BLaER1 treated with 17β-estradiol and CSF1 and Interleukin-3, amounts not matched to agents 10 nM and 100 nM (cell line): ENCODE results near the gene MLC1.
A peak's percentile ranks its signal among the peaks of the same experiment; 100 is the strongest.
"Not testable (repeated sequence)": the region's sequence is repeated elsewhere in the genome, so short reads cannot be mapped to it uniquely, and the experiment has no call there.

ENCODE experiments used
- H3K27ac ChIP-seq, 11 experiments: shearing (Covaris generic); formaldehyde crosslinking; 2 replicates each; pipeline ENCODE4 v1.8.1; 2022
- H3K27me3 ChIP-seq, 11 experiments: shearing (Covaris generic); formaldehyde crosslinking; 2 replicates each; pipeline ENCODE4 v1.8.1; 2022
- H3K36me3 ChIP-seq, 11 experiments: shearing (Covaris generic); formaldehyde crosslinking; 2 replicates each; pipeline ENCODE4 v1.8.1; 2022
- H3K4me1 ChIP-seq, 10 experiments: shearing (Covaris generic); formaldehyde crosslinking; 2 replicates each; pipeline ENCODE4 v1.8.1; 2022
- H3K4me2 ChIP-seq, 11 experiments: shearing (Covaris generic); formaldehyde crosslinking; 2 replicates each; pipeline ENCODE4 v1.8.1; 2022
- H3K4me3 ChIP-seq, 10 experiments: shearing (Covaris generic); formaldehyde crosslinking; 2 replicates each; pipeline ENCODE4 v1.8.1; 2022
- H3K9ac ChIP-seq, 11 experiments: shearing (Covaris generic); formaldehyde crosslinking; 2 replicates each; pipeline ENCODE4 v1.8.1; 2022
- H3K9me3 ChIP-seq, 11 experiments: shearing (Covaris generic); formaldehyde crosslinking; replicated peaks in 1 of 11; 2 replicates each; pipeline ENCODE4 v1.8.1; 2022
- H4K20me1 ChIP-seq, 11 experiments: shearing (Covaris generic); formaldehyde crosslinking; 2 replicates each; pipeline ENCODE4 v1.8.1; 2022
- Cebpa-rat ChIP-seq, 11 experiments: shearing (Covaris generic); IDR thresholded peaks; 2 replicates each; pipeline ENCODE4 v1.8.1; 2022

The MLC1 gene

DNA sequence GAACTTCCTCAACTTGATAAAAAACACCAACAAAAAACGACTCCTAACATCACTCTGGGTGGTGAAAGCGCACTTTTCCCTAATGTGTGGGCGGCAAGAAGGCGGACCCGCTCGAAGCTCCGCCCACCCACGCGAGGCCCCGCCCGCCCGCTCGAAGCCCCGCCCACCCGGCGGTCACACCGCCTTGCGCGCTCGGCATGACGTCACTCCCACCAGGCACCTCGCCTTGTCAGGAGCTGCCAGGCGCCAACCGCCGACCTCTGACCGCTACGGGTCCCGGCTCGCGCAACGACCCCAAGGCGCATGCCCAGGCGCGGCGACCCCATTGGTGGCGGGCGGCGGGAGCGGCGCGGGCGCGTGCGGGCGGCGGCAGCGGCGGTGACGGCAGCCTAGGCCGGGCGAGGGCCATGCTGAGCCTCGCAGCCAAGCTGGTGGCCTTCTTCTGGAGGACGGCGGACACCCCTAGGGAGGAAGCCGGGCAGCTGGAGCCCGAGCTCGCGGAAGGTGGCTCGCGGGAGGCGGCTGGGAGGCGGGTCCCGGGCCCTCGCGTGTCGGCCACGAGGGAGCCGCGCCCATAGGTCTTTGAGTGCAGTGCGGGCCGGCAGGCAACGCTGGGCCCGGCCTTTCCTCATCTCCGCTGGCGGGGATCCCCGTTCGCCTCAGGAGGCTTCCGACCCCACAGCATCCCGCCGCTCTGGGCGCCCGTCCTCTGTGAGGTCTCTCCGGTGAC is 4.6 kb upstream of the MLC1 start, which contains the start of gene MOV10L1:
MOV10L1 (plus strand) TSS at position 325 of the 730 bp plus-strand sequence; CDS start at position 408, 83 bp downstream.
- Histone ChIP-seq H4K20me1 (no peaks in the 10 kb centered on the region), H3K4me1 (peaks cover 0 to 4% (median 0%) of the 10 kb centered on the region in 10 experiments; a peak in 10 of 20 replicates), H3K9me3 (peaks cover 0 to 43% (median 37%) of the 10 kb centered on the region in 11 experiments), H3K36me3 (no peaks in the 10 kb centered on the region; a peak in 1 of 22 replicates), H3K4me2 (no peak within 1 kb of the TSS), H3K27me3 (no peaks in the 10 kb centered on the region), H3K4me3 (no peak within 1 kb of the TSS), H3K9ac (no peak within 1 kb of the TSS), H3K27ac (no peak within 1 kb of the TSS)
- TF ChIP-seq Cebpa-rat (IDR thresholded peaks at IDR 0.05) = no peak

- Histone ChIP-seq H3K4me3 (no peak overlapping the region), H4K20me1 (no peaks in the 10 kb centered on the region), H3K36me3 (no peaks in the 10 kb centered on the region; a peak in 1 of 22 replicates), H3K9ac (no peak overlapping the region), H3K4me2 (no peak overlapping the region), H3K27ac (no peak overlapping the region), H3K9me3 (peaks cover 0 to 43% (median 37%) of the 10 kb centered on the region in 11 experiments), H3K4me1 (peaks cover 0 to 10% (median 0%) of the 10 kb centered on the region in 10 experiments; a peak in 11 of 20 replicates), H3K27me3 (no peaks in the 10 kb centered on the region)
- TF ChIP-seq Cebpa-rat (IDR thresholded peaks at IDR 0.05) = no peak
These were observed 4.0 kb upstream of the MLC1 start for GRCh38 chr22:50089231-50089630.

DNA sequence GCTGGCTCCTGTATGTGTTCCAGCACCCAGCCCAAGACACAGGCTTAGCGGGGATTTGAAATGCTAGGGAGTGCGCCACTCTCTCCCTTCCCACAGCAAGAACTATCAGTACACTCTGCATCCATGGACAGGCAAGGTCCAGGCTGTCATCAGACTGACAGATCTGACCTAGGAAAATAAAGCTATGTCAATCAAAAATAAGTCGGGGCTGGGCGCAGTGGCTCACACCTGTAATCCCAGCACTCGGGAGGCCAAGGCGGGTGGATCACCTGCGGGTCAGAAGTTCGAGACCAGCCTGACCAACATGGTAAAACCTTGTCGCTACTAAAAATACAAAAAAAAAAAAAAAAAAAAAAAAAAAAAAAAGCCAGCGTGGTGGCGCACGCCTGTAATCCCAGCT is 2.9 kb upstream of the MLC1 start:
- H3K36me3 ChIP-seq = no peaks in the 10 kb centered on the region; a peak in 1 of 22 replicates
- H3K27me3 ChIP-seq = no peaks in the 10 kb centered on the region
- H3K9me3 ChIP-seq = peaks cover 0 to 43% (median 37%) of the 10 kb centered on the region in 11 experiments
- H4K20me1 ChIP-seq = no peaks in the 10 kb centered on the region
- H3K9ac ChIP-seq = no peak overlapping the region
- no peak overlapping the region for H3K4me3 ChIP-seq
- H3K4me2 ChIP-seq = no peak overlapping the region
- no peak for TF ChIP-seq Cebpa-rat (IDR thresholded peaks at IDR 0.05)
- no peak overlapping the region for H3K27ac ChIP-seq
- H3K4me1 ChIP-seq = peaks cover 0 to 21% (median 0%) of the 10 kb centered on the region in 10 experiments; a peak in 11 of 20 replicates

DNA sequence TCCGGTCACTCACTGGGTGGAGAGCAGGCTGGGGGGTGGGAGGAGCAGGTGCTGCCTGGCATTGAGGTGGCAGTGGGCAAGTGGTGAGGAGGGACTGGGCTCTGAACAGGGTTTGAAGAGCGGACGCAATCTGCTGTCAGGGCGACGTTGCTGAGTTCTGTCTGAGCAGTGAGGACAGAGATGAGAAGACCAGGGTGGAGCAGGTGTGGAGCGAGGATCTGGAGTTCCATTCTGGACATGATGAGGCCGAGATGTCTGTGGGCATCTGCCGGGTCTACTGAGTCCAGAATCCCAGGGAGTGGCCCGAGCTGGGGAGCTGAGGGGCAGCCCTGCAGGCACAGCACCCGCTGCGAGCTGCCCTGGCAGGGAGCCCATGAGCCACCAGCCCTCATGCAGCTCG is 2.4 kb upstream of the MLC1 start:
- peaks cover 0 to 26% (median 0%) of the 10 kb centered on the region in 10 experiments; a peak in 11 of 20 replicates for H3K4me1 ChIP-seq
- no peaks in the 10 kb centered on the region for H3K27me3 ChIP-seq
- H3K9ac ChIP-seq = no peak overlapping the region
- no peak overlapping the region; a peak in 1 of 22 replicates for H3K27ac ChIP-seq
- no peak for TF ChIP-seq Cebpa-rat (IDR thresholded peaks at IDR 0.05)
- H4K20me1 ChIP-seq = no peaks in the 10 kb centered on the region
- H3K36me3 ChIP-seq = no peaks in the 10 kb centered on the region; a peak in 1 of 22 replicates
- no peak overlapping the region; a peak in 1 of 20 replicates for H3K4me3 ChIP-seq
- peaks cover 0 to 43% (median 37%) of the 10 kb centered on the region in 11 experiments for H3K9me3 ChIP-seq
- H3K4me2 ChIP-seq = no peak overlapping the region

- not testable (repeated sequence) for H4K20me1 ChIP-seq, H3K36me3 ChIP-seq, H3K27ac ChIP-seq, H3K9ac ChIP-seq, H3K4me2 ChIP-seq, H3K27me3 ChIP-seq
- Histone ChIP-seq H3K4me1 (peaks cover 0 to 32% (median 0%) of the 10 kb centered on the region in 10 experiments; a peak in 11 of 20 replicates), H3K9me3 (peaks cover 0 to 43% (median 37%) of the 10 kb centered on the region in 11 experiments), H3K4me3 (peak overlapping the region in 1 of 10 experiments; percentile 28; a peak in 1 of 20 replicates)
These were observed 1.7 kb upstream of the MLC1 start for GRCh38 chr22:50086975-50087374.

GRCh38 chr22:50086526-50086925 is 1.3 kb upstream of the MLC1 start:
- no peak overlapping the region for H3K4me3 ChIP-seq
- TF ChIP-seq Cebpa-rat (IDR thresholded peaks at IDR 0.05) = no peak
- no peaks in the 10 kb centered on the region for H3K27me3 ChIP-seq
- H3K4me2 ChIP-seq = no peak overlapping the region
- H3K9ac ChIP-seq = no peak overlapping the region
- H3K9me3 ChIP-seq = peaks cover 0 to 43% (median 37%) of the 10 kb centered on the region in 11 experiments
- no peaks in the 10 kb centered on the region; a peak in 1 of 22 replicates for H3K36me3 ChIP-seq
- H3K27ac ChIP-seq = no peak overlapping the region
- no peaks in the 10 kb centered on the region for H4K20me1 ChIP-seq
- peaks cover 0 to 37% (median 0%) of the 10 kb centered on the region in 10 experiments; a peak in 11 of 20 replicates for H3K4me1 ChIP-seq

DNA sequence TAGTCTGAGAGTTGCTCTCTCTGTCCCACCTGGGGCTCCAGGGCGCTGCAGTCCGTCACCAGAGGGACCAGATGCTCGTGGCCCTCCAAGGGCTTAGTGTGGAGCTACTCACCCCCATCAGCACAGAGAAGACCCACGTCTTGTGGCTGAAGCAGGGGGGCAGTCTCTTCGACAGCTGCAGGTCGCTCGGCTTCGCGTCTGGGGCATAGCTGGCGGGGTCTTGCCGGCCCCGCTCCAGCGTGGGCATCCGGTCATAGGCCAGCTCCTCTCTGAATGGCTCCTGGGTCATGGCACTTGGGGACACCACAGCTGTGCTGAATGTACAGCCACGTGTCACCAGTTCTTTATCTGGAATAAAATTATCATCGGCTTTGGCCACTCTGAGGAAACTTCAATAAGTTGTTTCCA is 608 bp downstream of the MLC1 start:
- Histone ChIP-seq H3K36me3 (no peaks in the 10 kb centered on the region; a peak in 1 of 22 replicates), H3K4me3 (no peak overlapping the region; a peak in 3 of 20 replicates), H3K4me2 (no peak overlapping the region), H3K9ac (no peak overlapping the region), H3K27ac (no peak overlapping the region), H4K20me1 (no peaks in the 10 kb centered on the region), H3K4me1 (peaks cover 0 to 53% (median 0%) of the 10 kb centered on the region in 10 experiments; a peak in 13 of 20 replicates), H3K9me3 (peaks cover 0 to 33% (median 29%) of the 10 kb centered on the region in 11 experiments), H3K27me3 (no peaks in the 10 kb centered on the region)
- no peak for TF ChIP-seq Cebpa-rat (IDR thresholded peaks at IDR 0.05)

DNA sequence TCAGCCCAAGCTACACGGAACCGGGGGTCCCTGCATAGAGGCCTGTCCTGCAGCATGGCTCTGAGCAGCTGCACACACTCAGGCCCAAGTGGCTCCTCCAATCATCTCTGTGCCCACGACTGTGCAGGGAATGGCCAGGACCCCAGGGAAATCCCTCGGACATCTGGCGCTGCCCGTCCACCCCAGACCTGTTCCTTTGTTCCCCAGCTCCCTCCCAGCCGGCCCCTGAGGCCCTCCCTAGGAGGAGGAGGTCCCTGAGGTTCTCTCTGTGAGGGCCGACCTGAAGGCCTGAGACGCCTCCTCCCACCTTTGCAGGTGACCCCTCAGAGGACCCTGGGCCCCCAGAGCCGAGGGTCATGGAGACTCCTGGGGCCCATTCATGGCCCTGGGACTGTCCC is 1.1 kb downstream of the MLC1 start:
- Histone ChIP-seq H3K27me3 (no peaks in the 10 kb centered on the region), H3K4me3 (no peak overlapping the region; a peak in 2 of 20 replicates), H3K36me3 (no peaks in the 10 kb centered on the region; a peak in 1 of 22 replicates), H4K20me1 (no peaks in the 10 kb centered on the region), H3K27ac (no peak overlapping the region), H3K4me2 (no peak overlapping the region), H3K9me3 (peaks cover 0 to 27% (median 23%) of the 10 kb centered on the region in 11 experiments; a peak in 19 of 22 replicates), H3K9ac (peak overlapping the region in 1 of 11 experiments; percentile 25; a peak in 1 of 22 replicates), H3K4me1 (peaks cover under 1 to 56% (median 2%) of the 10 kb centered on the region in 10 experiments; a peak in 18 of 20 replicates)
- no peak for TF ChIP-seq Cebpa-rat (IDR thresholded peaks at IDR 0.05)

GRCh38 chr22:50083462-50084079 is 1.7 kb downstream of the MLC1 start:
- H3K27me3 ChIP-seq = no peaks in the 10 kb centered on the region
- TF ChIP-seq Cebpa-rat (IDR thresholded peaks at IDR 0.05) = no peak
- H4K20me1 ChIP-seq = no peaks in the 10 kb centered on the region
- peak overlapping the region in 1 of 11 experiments; percentile 25; a peak in 4 of 22 replicates for H3K9ac ChIP-seq
- H3K36me3 ChIP-seq = no peaks in the 10 kb centered on the region; a peak in 1 of 22 replicates
- H3K27ac ChIP-seq = no peak overlapping the region
- no peak overlapping the region for H3K4me2 ChIP-seq
- H3K9me3 ChIP-seq = peaks cover 0 to 22% (median 20%) of the 10 kb centered on the region in 11 experiments; a peak in 17 of 22 replicates
- no peak overlapping the region; a peak in 2 of 20 replicates for H3K4me3 ChIP-seq
- peaks cover 6 to 62% (median 7%) of the 10 kb centered on the region in 10 experiments; a peak in 18 of 20 replicates for H3K4me1 ChIP-seq
